SK-N-SH (cell line): ENCODE data around the gene C3orf20. TPM values are rescaled to one million over a fixed set of nuclear protein-coding genes. Genes with fewer than 3 reads are reported as not detected.

Experiments
- CTCF ChIA-PET: fragments of 300-600, 350-600 bp; formaldehyde crosslinking; extraction: SDS; loops from one replicate; lab custom pipeline; 2021; lab: Yijun Ruan, JAX
- POLR2A ChIA-PET: fragments of 350-600 bp; sonication (Branson Sonifier 250); formaldehyde crosslinking; extraction: SDS; loops from one replicate; lab custom pipeline; 2020; ENCODE audit warnings: antibody characterized with exemption, inconsistent platforms; lab: Yijun Ruan, JAX
- DNase-seq: peaks from one replicate; pipeline ENCODE4 v3.0.0; 2012
- H2AFZ ChIP-seq: fragments of 200-600 bp; sonication (generic); 2 replicates; pipeline ENCODE4 v1.8.1; 2016; ENCODE audit warnings: antibody characterized with exemption, mild to moderate bottlenecking, low read depth
- H3F3A ChIP-seq: fragments of 200-600 bp; sonication (generic); replicated peaks from 2 replicates; pipeline ENCODE3; 2016; ENCODE audit warnings: antibody characterized with exemption, mild to moderate bottlenecking; ENCODE audit not compliant: insufficient read depth
- H3K27ac ChIP-seq, 2 experiments: fragments of 200-500 bp in 1 of 2; fragments of 200-600 bp in 1 of 2; sonication (Bioruptor generic) in 1 of 2; sonication (generic), shearing (Covaris generic) in 1 of 2; 2 replicates each; pipeline versions ENCODE4 v1.5.1 to v1.6.1; 2014 to 2016; ENCODE audit warnings: low read depth in 2 of 2, inconsistent platforms in 1 of 2, low read length in 1 of 2, mild to moderate bottlenecking in 1 of 2, mixed read lengths in 1 of 2
- H3K27me3 ChIP-seq: fragments of 200-600 bp; sonication (generic), shearing (Covaris generic); 2 replicates; pipeline ENCODE4 v1.6.1; 2016; ENCODE audit warnings: mixed run types; ENCODE audit not compliant: insufficient read depth
- H3K36me3 ChIP-seq, 2 experiments: fragments of 200-500 bp in 1 of 2; fragments of 200-600 bp in 1 of 2; sonication (Bioruptor generic) in 1 of 2; sonication (generic) in 1 of 2; replicated peaks in 1 of 2; 2 replicates each; pipeline versions ENCODE3 to v1.5.1; 2014 to 2016; ENCODE audit warnings: low read length in 1 of 2, mild to moderate bottlenecking in 1 of 2; ENCODE audit not compliant: insufficient read depth in 2 of 2, control insufficient read depth in 1 of 2
- H3K4me1 ChIP-seq, 2 experiments: fragments of 200-500 bp in 1 of 2; fragments of 200-600 bp in 1 of 2; sonication (Bioruptor generic) in 1 of 2; sonication (generic), shearing (Covaris generic) in 1 of 2; 2 replicates each; pipeline versions ENCODE4 v1.5.1 to v1.6.1; 2014 to 2016; ENCODE audit warnings: low read depth in 1 of 2, low read length in 1 of 2, mixed run types in 1 of 2; ENCODE audit not compliant: insufficient read depth in 2 of 2, control insufficient read depth in 1 of 2
- H3K4me2 ChIP-seq: fragments of 200-600 bp; sonication (generic), shearing (Covaris generic); 2 replicates; pipeline ENCODE4 v1.6.1; 2017; ENCODE audit warnings: mixed run types
- H3K4me3 ChIP-seq, 2 experiments: fragments of 200-500 bp in 1 of 2; fragments of 200-600 bp in 1 of 2; sonication (Bioruptor generic) in 1 of 2; sonication (generic), shearing (Covaris generic) in 1 of 2; 2 replicates each; pipeline versions ENCODE4 v1.5.1 to v1.8.1; 2014 to 2016; ENCODE audit warnings: low read depth in 2 of 2, inconsistent platforms in 1 of 2, low read length in 1 of 2, mild to moderate bottlenecking in 1 of 2, mixed read lengths in 1 of 2, moderate library complexity in 1 of 2
- H3K79me2 ChIP-seq: fragments of 200-600 bp; sonication (generic); 2 replicates; pipeline ENCODE4 v1.8.1; 2017; ENCODE audit warnings: mild to moderate bottlenecking; ENCODE audit not compliant: insufficient read depth
- H3K9ac ChIP-seq: fragments of 200-600 bp; sonication (generic); 2 replicates; pipeline ENCODE4 v1.6.1; 2017; ENCODE audit warnings: mixed run types
- H3K9me2 ChIP-seq: fragments of 200-600 bp; sonication (generic); 2 replicates; pipeline ENCODE4 v1.6.1; 2017; ENCODE audit warnings: mixed run types
- H3K9me3 ChIP-seq: fragments of 200-600 bp; sonication (generic); 2 replicates; pipeline ENCODE4 v1.6.1; 2017; ENCODE audit warnings: mixed run types, mild to moderate bottlenecking, moderate library complexity
- H4K20me1 ChIP-seq: fragments of 200-600 bp; sonication (generic); 2 replicates; pipeline ENCODE4 v1.6.1; 2017; ENCODE audit warnings: mild to moderate bottlenecking, mixed run types; ENCODE audit not compliant: insufficient read depth
- EP300 ChIP-seq, 2 experiments: IDR thresholded peaks; 2 replicates each; pipeline versions ENCODE4 v1.4.0 to v1.6.1; 2012; ENCODE audit warnings: borderline replicate concordance in 1 of 2, low read depth in 1 of 2, low read length in 1 of 2
- EZH2phosphoT487 ChIP-seq: fragments of 200-600 bp; sonication (generic); IDR thresholded peaks from 2 replicates; pipeline ENCODE4 v1.6.1; 2017; ENCODE audit warnings: low read depth, mixed run types, mild to moderate bottlenecking, antibody characterized with exemption, moderate library complexity, borderline replicate concordance
- FOSL2 ChIP-seq: IDR thresholded peaks from 2 replicates; pipeline ENCODE4 v1.4.0; 2012; ENCODE audit warnings: low read depth, mild to moderate bottlenecking, moderate library complexity, borderline replicate concordance
- FOXM1 ChIP-seq: IDR thresholded peaks from 2 replicates; pipeline ENCODE4 v1.4.0; 2012; ENCODE audit warnings: low read depth, mild to moderate bottlenecking
- RCOR1 ChIP-seq: fragments of 150-350 bp; IDR thresholded peaks from 2 replicates; pipeline ENCODE4 v1.6.1; 2017; ENCODE audit warnings: antibody characterized with exemption, low read length
- SMC3 ChIP-seq: IDR thresholded peaks from 2 replicates; pipeline ENCODE4 v1.6.1; 2012; ENCODE audit warnings: low read depth, low read length, improper control_type of control experiment
- YY1 ChIP-seq: IDR thresholded peaks from 2 replicates; pipeline ENCODE4 v1.4.0; 2012; ENCODE audit warnings: low read depth, mild to moderate bottlenecking
- WGBS: methylation state at CpG from one replicate; pipeline ENCODE4 v1.1.6; 2017; ENCODE audit warnings: low lambda C conversion rate; 5-methylcytosine and 5-hydroxymethylcytosine counted together
- polyA plus RNA-seq, 3 experiments: library from polyadenylated mRNA; depleted of rRNA; stranded (reverse); fragments of >200 nt; gene quantifications; 2 replicates each; pipeline ENCODE4 v1.2.3, GENCODE V29; 2012
- TF ChIP-seq, protein P1 (sequence below): fragments of 150-350 bp; IDR thresholded peaks from 2 replicates; pipeline ENCODE4 v1.6.1; 2016; ENCODE audit warnings: mild to moderate bottlenecking, low read depth, low read length
- TF ChIP-seq, protein P2 (sequence below): IDR thresholded peaks from 2 replicates; pipeline ENCODE4 v1.4.0; 2012; ENCODE audit warnings: low read depth
- TF ChIP-seq, protein P3 (sequence below): IDR thresholded peaks from 2 replicates; pipeline ENCODE4 v1.4.0; 2012; ENCODE audit warnings: low read depth, borderline replicate concordance
- TF ChIP-seq, protein P4 (sequence below): fragments of 200-600 bp; sonication (generic); IDR thresholded peaks from 2 replicates; pipeline ENCODE4 v1.6.1; 2017; ENCODE audit warnings: antibody characterized with exemption, mild to moderate bottlenecking, moderate library complexity

C3orf20 gene
- polyA plus RNA-seq, 1 of the 3 experiments (the other 2 are of a cell fraction): not detected

DNA sequence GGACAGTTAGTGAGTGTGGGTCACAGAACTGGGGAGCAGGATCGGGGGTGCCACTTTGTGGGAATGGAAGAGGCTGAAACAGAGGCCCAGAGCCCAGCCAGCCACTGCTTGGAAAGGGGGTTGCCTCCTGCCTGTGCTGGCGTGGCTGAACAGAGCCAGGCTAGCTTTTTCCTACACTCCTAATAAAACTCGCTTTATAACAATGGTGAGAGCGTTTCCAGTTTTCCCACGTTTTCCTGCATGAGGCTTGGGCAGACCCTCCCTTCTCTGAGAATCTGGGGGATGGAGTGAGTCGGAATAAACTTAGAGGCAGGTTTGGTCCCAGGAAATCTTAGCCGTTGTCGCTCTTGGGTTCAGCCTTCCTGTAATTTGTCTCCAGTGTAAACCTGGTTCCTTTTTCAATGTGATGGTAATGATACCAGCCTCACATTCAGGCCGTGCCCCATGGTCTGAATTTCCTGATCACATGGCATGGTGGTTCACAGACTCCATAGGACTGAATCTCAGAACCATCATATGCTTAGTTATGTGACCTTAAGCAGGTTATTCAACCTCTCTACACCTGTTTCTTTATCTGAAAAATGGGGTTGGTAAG, 137.4 kb downstream of the C3orf20 start (continued):
- TF ChIP-seq, protein P1, sequence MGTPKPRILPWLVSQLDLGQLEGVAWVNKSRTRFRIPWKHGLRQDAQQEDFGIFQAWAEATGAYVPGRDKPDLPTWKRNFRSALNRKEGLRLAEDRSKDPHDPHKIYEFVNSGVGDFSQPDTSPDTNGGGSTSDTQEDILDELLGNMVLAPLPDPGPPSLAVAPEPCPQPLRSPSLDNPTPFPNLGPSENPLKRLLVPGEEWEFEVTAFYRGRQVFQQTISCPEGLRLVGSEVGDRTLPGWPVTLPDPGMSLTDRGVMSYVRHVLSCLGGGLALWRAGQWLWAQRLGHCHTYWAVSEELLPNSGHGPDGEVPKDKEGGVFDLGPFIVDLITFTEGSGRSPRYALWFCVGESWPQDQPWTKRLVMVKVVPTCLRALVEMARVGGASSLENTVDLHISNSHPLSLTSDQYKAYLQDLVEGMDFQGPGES: no peak
- TF ChIP-seq FOXM1 (no peak), SMC3 (no peak), RCOR1 (no peak)
- TF ChIP-seq, protein P2, sequence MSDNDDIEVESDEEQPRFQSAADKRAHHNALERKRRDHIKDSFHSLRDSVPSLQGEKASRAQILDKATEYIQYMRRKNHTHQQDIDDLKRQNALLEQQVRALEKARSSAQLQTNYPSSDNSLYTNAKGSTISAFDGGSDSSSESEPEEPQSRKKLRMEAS: no peak
- TF ChIP-seq, protein P3, sequence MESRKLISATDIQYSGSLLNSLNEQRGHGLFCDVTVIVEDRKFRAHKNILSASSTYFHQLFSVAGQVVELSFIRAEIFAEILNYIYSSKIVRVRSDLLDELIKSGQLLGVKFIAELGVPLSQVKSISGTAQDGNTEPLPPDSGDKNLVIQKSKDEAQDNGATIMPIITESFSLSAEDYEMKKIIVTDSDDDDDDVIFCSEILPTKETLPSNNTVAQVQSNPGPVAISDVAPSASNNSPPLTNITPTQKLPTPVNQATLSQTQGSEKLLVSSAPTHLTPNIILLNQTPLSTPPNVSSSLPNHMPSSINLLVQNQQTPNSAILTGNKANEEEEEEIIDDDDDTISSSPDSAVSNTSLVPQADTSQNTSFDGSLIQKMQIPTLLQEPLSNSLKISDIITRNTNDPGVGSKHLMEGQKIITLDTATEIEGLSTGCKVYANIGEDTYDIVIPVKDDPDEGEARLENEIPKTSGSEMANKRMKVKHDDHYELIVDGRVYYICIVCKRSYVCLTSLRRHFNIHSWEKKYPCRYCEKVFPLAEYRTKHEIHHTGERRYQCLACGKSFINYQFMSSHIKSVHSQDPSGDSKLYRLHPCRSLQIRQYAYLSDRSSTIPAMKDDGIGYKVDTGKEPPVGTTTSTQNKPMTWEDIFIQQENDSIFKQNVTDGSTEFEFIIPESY: no peak
- TF ChIP-seq, all 33 proteins: peak for 0

DNA sequence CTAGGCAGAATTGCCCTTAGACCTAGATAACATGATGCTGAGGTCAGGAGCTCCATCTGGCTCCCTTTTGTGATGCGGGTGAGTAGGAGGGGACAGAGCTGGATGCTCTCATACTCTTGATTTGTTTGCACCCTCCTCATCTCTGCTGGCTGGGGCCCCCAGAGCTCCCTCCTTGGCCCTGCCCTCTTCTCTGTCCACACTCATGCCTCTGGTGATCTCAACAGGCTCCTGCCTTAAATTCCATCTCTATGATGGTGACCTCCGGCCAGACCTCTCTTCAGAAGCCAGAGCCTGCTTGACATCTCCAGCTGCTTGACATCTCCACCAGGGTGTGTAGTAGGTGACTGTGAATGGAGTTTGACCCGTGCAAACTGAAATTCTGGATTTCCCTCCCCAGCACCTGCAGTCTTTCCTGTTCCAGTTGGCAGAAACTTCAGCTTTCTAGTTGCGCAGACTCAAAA, 139.5 kb downstream of the C3orf20 start:
- Histone ChIP-seq H3K36me3 (no peaks in the 10 kb centered on the region), H3K4me2 (no peak overlapping the region), H3K9me3 (no peaks in the 10 kb centered on the region), H3F3A (no peaks in the 10 kb centered on the region), H3K4me3 (no peak overlapping the region), H3K4me1 (peaks cover 0 to 2% of the 10 kb centered on the region in 2 experiments; a peak in 1 of 4 replicates), H3K9me2 (no peaks in the 10 kb centered on the region), H3K79me2 (no peaks in the 10 kb centered on the region), H4K20me1 (no peaks in the 10 kb centered on the region), H2AFZ (no peak overlapping the region), H3K9ac (no peak overlapping the region), H3K27me3 (peaks cover 9% of the 10 kb centered on the region; the same call in 1 of the 2 replicates), H3K27ac (no peak overlapping the region)
- no peak for DNase-seq
- 68% methylated on average over 4 of the region's 4 CpGs for WGBS
- CTCF ChIA-PET: interaction anchor here (0.9 to 1.5 kb wide), 6 partner anchors 9 to 107 kb away, joined by 3 to 4 read pairs (median 3); no protein-coding TSS in a partner anchor
- POLR2A ChIA-PET: no interaction called here
- no peak for TF ChIP-seq YY1
- TF ChIP-seq, protein P4, sequence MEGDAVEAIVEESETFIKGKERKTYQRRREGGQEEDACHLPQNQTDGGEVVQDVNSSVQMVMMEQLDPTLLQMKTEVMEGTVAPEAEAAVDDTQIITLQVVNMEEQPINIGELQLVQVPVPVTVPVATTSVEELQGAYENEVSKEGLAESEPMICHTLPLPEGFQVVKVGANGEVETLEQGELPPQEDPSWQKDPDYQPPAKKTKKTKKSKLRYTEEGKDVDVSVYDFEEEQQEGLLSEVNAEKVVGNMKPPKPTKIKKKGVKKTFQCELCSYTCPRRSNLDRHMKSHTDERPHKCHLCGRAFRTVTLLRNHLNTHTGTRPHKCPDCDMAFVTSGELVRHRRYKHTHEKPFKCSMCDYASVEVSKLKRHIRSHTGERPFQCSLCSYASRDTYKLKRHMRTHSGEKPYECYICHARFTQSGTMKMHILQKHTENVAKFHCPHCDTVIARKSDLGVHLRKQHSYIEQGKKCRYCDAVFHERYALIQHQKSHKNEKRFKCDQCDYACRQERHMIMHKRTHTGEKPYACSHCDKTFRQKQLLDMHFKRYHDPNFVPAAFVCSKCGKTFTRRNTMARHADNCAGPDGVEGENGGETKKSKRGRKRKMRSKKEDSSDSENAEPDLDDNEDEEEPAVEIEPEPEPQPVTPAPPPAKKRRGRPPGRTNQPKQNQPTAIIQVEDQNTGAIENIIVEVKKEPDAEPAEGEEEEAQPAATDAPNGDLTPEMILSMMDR: no peak
- no peak for TF ChIP-seq EP300 (IDR thresholded peaks at IDR 0.05; ENCODE audit: borderline replicate concordance in 1 of 2, low read depth in 1 of 2, low read length in 1 of 2)
- TF ChIP-seq FOSL2: no peak
- no peak for TF ChIP-seq EZH2phosphoT487
